HepG2 (cell line): ENCODE measurements around the gene ADAMTS12. TPM values are rescaled to one million over a fixed set of nuclear protein-coding genes. Genes with fewer than 3 reads are reported as not detected.
A peak's percentile ranks its signal among the peaks of the same experiment; 100 is the strongest.

ENCODE experiments used
- ATAC-seq: fragments of 200-7000 bp; cut with Tn5 transposase; 3 replicates; pipeline ENCODE4 v1.9.1; 2020; ENCODE audit warnings: mild to moderate bottlenecking, moderate library complexity
- BruUV-seq: library from RNA; stranded (reverse); fragments of 400-500 nt; replicated peaks from 2 replicates; lab custom pipeline; 2021; lab: Mats Ljungman, UMichigan
- CTCF ChIA-PET: fragments of 300-600 bp; formaldehyde crosslinking; extraction: SDS; loops from one replicate; lab custom pipeline; 2021; ENCODE audit warnings: low total read pairs, inconsistent platforms, low intra/inter-chr PET ratio; lab: Yijun Ruan, JAX
- POLR2A ChIA-PET: fragments of 350-600 bp; sonication (Branson Sonifier 250); formaldehyde crosslinking; loops from one replicate; lab custom pipeline; 2020; ENCODE audit warnings: antibody characterized with exemption, inconsistent platforms; lab: Yijun Ruan, JAX
- DNase-seq: peaks from one replicate; pipeline ENCODE4 v3.0.0-alpha.2; 2015; ENCODE audit warnings: low spot score
- FAIRE-seq: peaks from 3 replicates; lab custom pipeline; 2011; peaks lifted over from hg19 to GRCh38; lab: Jason Lieb, UNC
- H2AFZ ChIP-seq: one replicate; pipeline ENCODE4 v1.6.1; 2011; ENCODE audit warnings: low read length, inconsistent platforms
- H3K27ac ChIP-seq: fragments of 300-600 bp; 3 replicates; pipeline ENCODE4 v1.8.0; 2011; ENCODE audit warnings: mixed run types, mild to moderate bottlenecking, mixed read lengths, low read length, inconsistent platforms; ENCODE audit not compliant: insufficient read depth; ENCODE audit errors: extremely low read length
- H3K27me3 ChIP-seq, 2 experiments: fragments of 200-600 bp in 1 of 2; 2 replicates in 1 of 2; 3 replicates in 1 of 2; pipeline versions ENCODE4 v1.6.0 to v1.8.0; 2011; ENCODE audit warnings: low read length in 2 of 2, mild to moderate bottlenecking in 2 of 2, moderate library complexity in 2 of 2, inconsistent platforms in 1 of 2; ENCODE audit not compliant: insufficient read depth in 2 of 2, control insufficient read depth in 1 of 2
- H3K36me3 ChIP-seq, 2 experiments: fragments of 200-600 bp in 1 of 2; replicated peaks in 1 of 2; 2 replicates in 1 of 2; 3 replicates in 1 of 2; pipeline versions ENCODE4 v1.5.1 to v1.8.0; 2011; ENCODE audit warnings: low read length in 2 of 2, inconsistent platforms in 1 of 2; ENCODE audit not compliant: insufficient read depth in 2 of 2, control insufficient read depth in 1 of 2
- H3K4me1 ChIP-seq: 2 replicates; pipeline ENCODE4 v1.5.1; 2012; ENCODE audit warnings: low read length, inconsistent platforms; ENCODE audit not compliant: insufficient read depth
- H3K4me2 ChIP-seq: 2 replicates; pipeline ENCODE4 v1.6.0; 2011; ENCODE audit warnings: low read depth, low read length, inconsistent platforms
- H3K4me3 ChIP-seq, 3 experiments: fragments of 200-600 bp in 1 of 3; sonication (generic), shearing (Covaris generic) in 1 of 3; replicated peaks in 1 of 3; 2 replicates each; pipeline ENCODE4 v1.5.1; 2011 to 2016; ENCODE audit warnings: low read length in 3 of 3, inconsistent platforms in 2 of 3, low read depth in 2 of 3, mild to moderate bottlenecking in 2 of 3, control low read depth in 1 of 3, mixed read lengths in 1 of 3; ENCODE audit not compliant: insufficient read depth in 1 of 3
- H3K79me2 ChIP-seq: one replicate; pipeline ENCODE4 v1.6.1; 2011; ENCODE audit warnings: low read length, inconsistent platforms; ENCODE audit not compliant: insufficient read depth
- H3K9ac ChIP-seq: 2 replicates; pipeline ENCODE4 v1.6.0; 2011; ENCODE audit warnings: mild to moderate bottlenecking, low read depth, low read length, inconsistent platforms; ENCODE audit not compliant: insufficient read depth
- H3K9me3 ChIP-seq: 2 replicates; pipeline ENCODE4 v1.5.1; 2012; ENCODE audit warnings: mild to moderate bottlenecking, low read length
- H4K20me1 ChIP-seq: 2 replicates; pipeline ENCODE4 v1.6.0; 2011; ENCODE audit warnings: inconsistent platforms, mild to moderate bottlenecking, low read length, moderate library complexity; ENCODE audit not compliant: insufficient read depth
- AGO2 ChIP-seq: fragments of 200-400 bp; formaldehyde crosslinking; optimal IDR thresholded peaks from 2 replicates; pipeline ENCODE3; 2017; ENCODE audit warnings: mild to moderate bottlenecking, low read depth, low read length, moderate library complexity
- AHR ChIP-seq: IDR thresholded peaks from 2 replicates; pipeline ENCODE4 v1.6.1; 2018; ENCODE audit warnings: missing genetic modification reagents, missing compliant biosample characterization
- CERS6 ChIP-seq: sonication (generic); formaldehyde crosslinking; IDR thresholded peaks from 2 replicates; pipeline ENCODE4 v1.5.0; 2020; ENCODE audit warnings: missing genetic modification reagents
- CSRNP1 ChIP-seq: sonication (generic); formaldehyde crosslinking; IDR thresholded peaks from 2 replicates; pipeline ENCODE4 v1.8.1; 2023; ENCODE audit warnings: mild to moderate bottlenecking, missing genetic modification reagents
- HNRNPH1 ChIP-seq: fragments of 200-400 bp; formaldehyde crosslinking; optimal IDR thresholded peaks from 2 replicates; pipeline ENCODE3; 2017; ENCODE audit warnings: mild to moderate bottlenecking, low read depth, low read length
- MAF1 ChIP-seq: sonication (generic); formaldehyde crosslinking; IDR thresholded peaks from 2 replicates; pipeline ENCODE4 v1.5.0; 2020; ENCODE audit warnings: missing genetic modification reagents, borderline replicate concordance
- MXI1 ChIP-seq: IDR thresholded peaks from 3 replicates; pipeline ENCODE4 v1.6.1; 2012; ENCODE audit warnings: low read depth, low read length, inconsistent platforms, borderline replicate concordance
- MYPOP ChIP-seq: sonication (generic); formaldehyde crosslinking; IDR thresholded peaks from 2 replicates; pipeline ENCODE4 v1.8.1; 2023; ENCODE audit warnings: mild to moderate bottlenecking, moderate library complexity, missing genetic modification reagents
- NFE2L2 ChIP-seq: fragments of 150-350 bp; IDR thresholded peaks from 2 replicates; pipeline ENCODE4 v1.6.1; 2014; ENCODE audit warnings: low read length
- NR1H2 ChIP-seq: sonication (generic); formaldehyde crosslinking; IDR thresholded peaks from 2 replicates; pipeline ENCODE4 v1.8.1; 2022; ENCODE audit warnings: low read depth, missing genetic modification reagents, borderline replicate concordance
- POLR2AphosphoS5 ChIP-seq: IDR thresholded peaks from 2 replicates; pipeline ENCODE4 v1.6.1; 2012; ENCODE audit warnings: low read depth, low read length
- SRSF9 ChIP-seq: fragments of 200-400 bp; formaldehyde crosslinking; IDR thresholded peaks from 2 replicates; pipeline ENCODE4 v1.6.1; 2018; ENCODE audit warnings: borderline replicate concordance, mild to moderate bottlenecking, low read depth, low read length; ENCODE audit not compliant: insufficient read depth, poor library complexity, severe bottlenecking
- ZHX1 ChIP-seq: sonication (generic); formaldehyde crosslinking; IDR thresholded peaks from 2 replicates; pipeline ENCODE4 v1.8.1; 2022; ENCODE audit warnings: low read depth, mild to moderate bottlenecking, missing genetic modification reagents
- ZNF761 ChIP-seq: sonication (generic); formaldehyde crosslinking; conservative IDR thresholded peaks from 2 replicates; pipeline ENCODE4 v1.4.0; 2020; ENCODE audit warnings: mild to moderate bottlenecking, missing genetic modification reagents
- WGBS: methylation state at CpG from one replicate; pipeline ENCODE4 v1.1.6; 2017; ENCODE audit warnings: low lambda C conversion rate; 5-methylcytosine and 5-hydroxymethylcytosine counted together
- in situ Hi-C: cut with HindIII; loops from 2 replicates; pipeline ENCODE4 v1.10.0; 2017; ENCODE audit warnings: low pct_unique_long_range_greater_than_20kb; ENCODE audit not compliant: extremely low pct_ligation_motif_present
- intact Hi-C: fragments of 100-400 bp; cut with micrococcal nuclease; formaldehyde crosslinking; loops from one replicate; pipeline ENCODE4 v1.10.0; 2022; ENCODE audit not compliant: unreplicated experiment
- polyA plus RNA-seq, 8 experiments: library from polyadenylated mRNA; depleted of rRNA in 3 of 8; stranded (reverse) in 7 of 8; unstranded in 1 of 8; fragments of >200 nt; fragmentation: Illumina TruSeq in 4 of 8; extraction: Trizol in 4 of 8; gene quantifications; 2 replicates each; pipeline versions ENCODE4 v1.2.1 to v1.2.3, GENCODE V29; 2011 to 2016; ENCODE audit warnings: low read depth in 4 of 8, missing spikeins in 1 of 8, mixed read lengths in 1 of 8; ENCODE audit not compliant: insufficient read depth in 1 of 8
- total RNA-seq, 5 experiments: library from RNA; depleted of rRNA; stranded (reverse); fragments of >200 nt; fragmentation: Illumina TruSeq; extraction: Trizol; gene quantifications; 2 replicates each; pipeline ENCODE4 v1.2.3, GENCODE V29; 2016; ENCODE audit warnings: low read depth in 1 of 5

The ADAMTS12 gene
- total and polyA plus RNA-seq, 2 of the 13 experiments (the other 11 are each of a cell fraction or from before 2014, with no cell fraction given) = 0.03 TPM; not detected in 1

- no peak for TF ChIP-seq CSRNP1 (CRISPR knock-in tag)
- no peak for TF ChIP-seq CERS6
- TF ChIP-seq NFE2L2 = peak; percentile 80
Measured at GRCh38 chr5:33556330-33557328, 335.2 kb downstream of the ADAMTS12 start (continued).

GRCh38 chr5:33549982-33550567 lies 341.7 kb downstream of the ADAMTS12 start:
- peak; percentile 34; the same call in 1 of the 3 replicates for ATAC-seq
- in situ Hi-C loops (no loop called here), intact Hi-C loops (no loop called here)
- no TSS peak for BruUV-seq
- ChIA-PET POLR2A (no interaction called here), CTCF (no interaction called here)
- 7% methylated on average over 6 of the region's 6 CpGs for WGBS
- no peak overlapping the region for H2AFZ ChIP-seq
- H3K27ac ChIP-seq = no peak overlapping the region
- H4K20me1 ChIP-seq = no peaks in the 10 kb centered on the region
- H3K9me3 ChIP-seq = no peaks in the 10 kb centered on the region
- H3K36me3 ChIP-seq = no peaks in the 10 kb centered on the region
- no peaks in the 10 kb centered on the region for H3K79me2 ChIP-seq
- DNase-seq = no peak
- H3K4me1 ChIP-seq = no peaks in the 10 kb centered on the region
- no peak for FAIRE-seq
- no peak overlapping the region for H3K9ac ChIP-seq
- no peaks in the 10 kb centered on the region; a peak in 2 of 5 replicates for H3K27me3 ChIP-seq
- H3K4me3 ChIP-seq = no peak overlapping the region
- no peak overlapping the region for H3K4me2 ChIP-seq
- no peak for TF ChIP-seq POLR2AphosphoS5
- no peak for TF ChIP-seq MAF1 (CRISPR knock-in tag)
- TF ChIP-seq NR1H2 (CRISPR knock-in tag) = no peak
- no peak for TF ChIP-seq AGO2
- TF ChIP-seq AHR = no peak
- no peak for TF ChIP-seq SRSF9
- no peak for TF ChIP-seq ZHX1 (CRISPR knock-in tag)
- no peak for TF ChIP-seq MYPOP (CRISPR knock-in tag)
- no peak for TF ChIP-seq ZNF761
- no peak for TF ChIP-seq MXI1
- no peak for TF ChIP-seq HNRNPH1
